ENCODE measurements around the gene INPP5K.
"Not testable (repeated sequence)": the region's sequence is repeated elsewhere in the genome, so short reads cannot be mapped to it uniquely, and the experiment has no call there.

INPP5K gene

GRCh38 chr17:1546292-1546922 is 30.0 kb upstream of the INPP5K start:
- DNase-seq = no peak

- no peak for DNase-seq
These were observed 29.2 kb upstream of the INPP5K start for GRCh38 chr17:1545618-1546017.

GRCh38 chr17:1542316-1542715 is 25.9 kb upstream of the INPP5K start:
- DNase-seq = no peak

- no peak for DNase-seq
These were observed 25.0 kb upstream of the INPP5K start for GRCh38 chr17:1541367-1541904.

GRCh38 chr17:1539811-1540210 is 23.4 kb upstream of the INPP5K start:
- no peak for DNase-seq

DNA sequence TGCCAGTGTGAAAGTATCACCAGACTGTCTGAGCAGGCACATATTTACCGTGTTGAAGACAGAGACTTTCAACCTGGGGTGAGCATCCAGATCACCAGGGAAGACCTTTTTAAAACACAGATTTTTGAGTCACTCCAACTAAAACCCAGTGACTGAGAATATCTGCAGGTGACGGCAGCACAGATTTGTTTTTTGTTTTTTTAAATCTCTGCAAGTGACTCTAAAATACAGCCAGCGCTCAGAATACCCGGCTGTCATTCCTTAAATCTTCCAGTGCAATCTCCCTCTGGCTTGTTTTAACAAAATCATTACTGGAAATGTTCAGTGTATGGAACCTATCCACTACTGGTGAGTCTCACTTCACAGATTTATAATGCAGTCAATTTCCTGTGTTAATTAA is 19.3 kb upstream of the INPP5K start:
- DNase-seq = no peak

- no peak for DNase-seq
These were observed 17.4 kb upstream of the INPP5K start for GRCh38 chr17:1533661-1534325.

DNA sequence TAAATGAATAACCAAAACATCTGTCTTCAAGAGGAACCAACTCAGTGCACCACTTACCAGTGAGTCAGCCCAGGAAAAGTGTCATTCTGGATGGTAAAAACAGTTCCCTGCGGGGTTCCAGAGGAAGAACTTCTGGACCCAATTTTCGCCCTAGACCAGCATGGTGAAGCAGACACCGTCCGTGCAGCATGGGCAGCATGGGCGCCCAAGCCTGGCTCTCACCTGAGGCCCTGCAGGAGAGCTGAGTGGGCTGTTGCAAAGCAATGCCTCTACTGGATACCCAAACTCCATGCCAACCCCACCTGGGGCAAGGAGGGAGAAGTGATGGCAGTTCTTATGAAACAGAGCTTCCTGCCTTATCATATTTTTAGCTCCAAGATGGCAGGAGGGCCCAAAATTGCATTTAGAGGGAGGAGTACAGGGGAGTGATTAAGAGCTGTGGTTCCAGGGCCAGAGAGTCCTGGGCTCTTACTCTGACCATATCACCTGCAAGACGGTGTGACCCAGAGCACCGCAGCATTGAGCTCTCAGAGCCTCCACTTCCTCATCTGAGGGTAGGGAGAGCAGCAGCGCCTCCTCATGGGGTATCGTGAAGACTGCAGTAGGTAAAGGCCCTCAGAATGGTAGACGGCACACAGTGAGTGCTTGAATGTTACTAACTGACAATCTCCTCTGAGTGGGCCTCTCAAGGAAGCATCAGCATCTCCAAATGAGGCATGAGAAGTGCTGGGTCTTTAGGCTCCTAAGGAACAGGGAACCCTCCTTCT is 16.6 kb upstream of the INPP5K start:
- no peak for DNase-seq

GRCh38 chr17:1529863-1530262 is 13.5 kb upstream of the INPP5K start:
- DNase-seq = no peak

- not testable (repeated sequence) for DNase-seq
These were observed 10.5 kb upstream of the INPP5K start for GRCh38 chr17:1526876-1527275.

DNA sequence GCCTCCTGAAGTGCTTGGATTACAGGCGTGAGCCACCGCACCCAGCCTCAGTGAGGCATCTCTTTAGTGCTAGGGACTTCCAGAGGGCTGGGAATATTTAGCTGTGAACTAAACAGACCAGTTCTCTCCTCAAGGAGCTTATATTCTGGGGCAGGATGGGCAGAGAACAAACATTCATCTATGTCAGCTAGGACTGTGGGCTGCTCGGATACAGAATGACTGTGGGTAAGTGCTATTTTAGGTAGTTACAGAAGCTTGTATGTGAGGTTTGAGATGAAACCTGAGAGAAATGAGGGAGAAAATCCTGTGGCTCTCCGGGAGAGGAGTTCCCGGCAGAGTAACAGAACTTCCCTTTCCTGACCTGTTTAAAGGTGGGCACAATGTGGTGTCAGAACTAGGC is 6.2 kb upstream of the INPP5K start:
- no peak for DNase-seq

DNA sequence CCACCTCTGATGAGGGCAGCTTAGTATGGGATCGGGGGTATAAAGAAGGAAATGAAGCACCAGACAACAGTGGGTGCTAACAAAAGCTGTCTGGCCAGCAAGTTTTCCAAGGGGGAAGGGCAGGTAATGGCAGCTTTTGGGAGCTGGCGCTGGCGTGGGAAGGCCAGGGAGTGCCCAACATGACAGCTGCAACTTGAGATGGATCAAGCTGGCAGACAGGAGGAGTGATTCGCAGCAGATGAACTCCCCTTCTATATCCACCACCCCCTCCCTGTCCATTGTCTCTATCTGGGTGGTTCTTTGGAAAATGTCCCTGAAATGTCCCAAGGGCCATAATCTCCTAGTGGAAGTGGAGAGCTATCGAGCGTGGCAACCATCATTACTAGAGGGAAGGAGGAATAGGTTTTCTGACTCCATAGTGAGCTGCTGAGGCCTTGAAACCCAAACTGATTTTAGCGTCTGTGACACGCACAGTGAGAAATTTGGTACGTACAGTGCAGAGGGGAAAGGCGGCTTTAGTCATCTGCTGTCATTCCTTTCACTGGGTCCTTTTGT is 4.8 kb upstream of the INPP5K start:
- no peak for DNase-seq

DNA sequence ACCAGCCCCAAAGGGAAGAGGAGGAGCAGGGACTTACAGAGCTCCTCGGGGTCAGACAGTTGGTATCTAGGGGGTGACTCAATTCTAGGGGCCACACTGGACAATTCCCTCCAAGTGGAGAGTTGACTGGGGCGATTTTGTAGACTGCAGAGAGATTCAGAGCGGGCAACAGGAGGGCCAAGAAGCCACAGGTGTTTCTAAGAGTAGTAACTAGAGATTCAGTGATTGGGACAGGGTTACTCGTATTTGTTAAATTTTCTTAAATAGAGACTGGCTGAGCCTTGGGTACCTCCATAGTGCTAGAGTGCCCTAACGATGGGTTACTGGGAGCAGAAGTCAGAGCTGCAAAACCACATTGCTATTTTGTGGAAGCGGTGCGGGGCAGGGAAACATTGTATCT is 3.3 kb upstream of the INPP5K start:
- DNase-seq = no peak

- DNase-seq = no peak
These were observed 2.0 kb upstream of the INPP5K start for GRCh38 chr17:1518410-1518809.

DNA sequence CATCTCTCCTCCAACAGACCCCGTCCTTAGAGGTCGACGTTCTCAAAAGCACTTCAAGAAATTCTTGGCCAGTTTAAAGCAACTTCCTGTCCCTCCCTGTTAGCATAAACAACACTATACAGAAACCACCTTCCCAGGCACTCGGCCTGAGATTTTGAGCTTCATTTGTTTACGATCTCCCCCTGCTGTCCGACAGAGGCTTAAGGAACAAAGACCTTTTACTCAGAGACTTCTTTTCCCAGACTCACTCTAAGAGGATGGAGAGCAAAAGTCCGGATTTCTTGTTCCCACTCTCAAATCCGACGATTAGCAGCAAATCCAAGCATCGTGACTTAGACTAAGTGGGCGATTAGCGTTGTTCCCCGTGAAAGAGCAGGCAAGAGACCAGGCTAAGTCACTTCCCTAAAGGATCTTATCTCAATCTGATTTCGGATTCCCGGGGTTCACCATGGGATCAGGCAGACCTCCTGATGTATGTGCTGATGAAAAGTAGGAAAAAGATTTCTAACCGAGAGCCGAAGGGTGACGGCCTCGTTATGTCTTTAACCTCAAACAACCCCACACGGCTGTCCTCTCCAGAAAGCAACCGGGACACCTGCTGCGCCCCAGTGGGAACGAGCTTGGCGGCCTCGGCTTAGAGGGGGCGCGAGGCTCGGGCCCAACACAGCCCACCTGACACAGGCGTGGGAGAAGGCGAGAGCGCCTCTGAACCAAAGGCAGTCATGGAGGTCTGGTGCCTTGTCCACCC is 598 bp downstream of the INPP5K start:
- DNase-seq = peak; percentile 89

GRCh38 chr17:1512351-1512750 is 4.1 kb downstream of the INPP5K start:
- DNase-seq = no peak

DNA sequence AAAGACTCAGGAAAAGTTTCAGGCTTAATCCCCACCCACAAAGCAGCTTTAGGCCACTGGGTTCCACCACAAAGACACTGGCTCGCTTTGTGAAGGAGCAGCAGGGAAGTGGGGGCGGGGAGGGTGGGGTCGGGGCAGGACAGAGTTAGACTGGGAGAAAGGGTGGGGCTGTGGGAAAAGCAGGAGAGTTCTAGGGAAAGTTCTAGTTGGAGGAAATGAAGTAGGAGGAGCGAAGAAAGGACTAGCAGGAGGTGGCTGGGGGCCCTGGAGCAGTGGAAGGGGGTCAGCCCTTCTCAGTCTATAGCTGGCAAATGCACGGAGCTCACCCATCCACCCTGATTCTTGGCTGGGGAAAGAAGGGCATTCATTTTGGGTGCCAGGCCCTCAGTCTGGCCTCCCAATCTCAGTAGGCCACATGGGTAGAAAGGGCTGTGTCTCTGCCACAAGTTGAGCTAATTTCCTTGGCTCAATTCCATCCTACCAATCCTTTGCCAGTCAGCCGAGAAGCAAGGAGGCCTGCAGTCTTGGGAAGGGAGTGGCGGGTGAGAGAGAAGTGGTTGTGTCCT is 4.6 kb downstream of the INPP5K start:
- DNase-seq = no peak

DNA sequence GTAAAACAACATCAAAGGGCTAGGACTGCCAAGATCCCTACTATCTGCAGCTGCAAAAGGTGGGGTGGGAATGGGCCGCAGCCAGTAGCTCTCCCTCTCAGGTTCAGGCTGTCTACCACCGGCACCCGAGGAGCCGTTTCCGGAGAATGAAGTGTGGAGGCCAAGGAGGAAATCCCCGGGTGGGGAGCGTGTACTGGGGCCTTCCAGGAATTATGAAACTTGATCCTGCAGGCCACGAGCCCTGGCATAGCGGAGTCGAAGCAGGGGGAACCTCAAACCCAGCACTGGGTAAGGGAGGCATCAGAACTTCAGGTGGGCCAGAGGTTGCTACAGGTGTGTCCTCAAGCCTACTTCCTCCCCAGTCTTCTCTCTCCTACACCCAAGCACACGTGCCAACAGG is 5.1 kb downstream of the INPP5K start:
- no peak for DNase-seq

DNA sequence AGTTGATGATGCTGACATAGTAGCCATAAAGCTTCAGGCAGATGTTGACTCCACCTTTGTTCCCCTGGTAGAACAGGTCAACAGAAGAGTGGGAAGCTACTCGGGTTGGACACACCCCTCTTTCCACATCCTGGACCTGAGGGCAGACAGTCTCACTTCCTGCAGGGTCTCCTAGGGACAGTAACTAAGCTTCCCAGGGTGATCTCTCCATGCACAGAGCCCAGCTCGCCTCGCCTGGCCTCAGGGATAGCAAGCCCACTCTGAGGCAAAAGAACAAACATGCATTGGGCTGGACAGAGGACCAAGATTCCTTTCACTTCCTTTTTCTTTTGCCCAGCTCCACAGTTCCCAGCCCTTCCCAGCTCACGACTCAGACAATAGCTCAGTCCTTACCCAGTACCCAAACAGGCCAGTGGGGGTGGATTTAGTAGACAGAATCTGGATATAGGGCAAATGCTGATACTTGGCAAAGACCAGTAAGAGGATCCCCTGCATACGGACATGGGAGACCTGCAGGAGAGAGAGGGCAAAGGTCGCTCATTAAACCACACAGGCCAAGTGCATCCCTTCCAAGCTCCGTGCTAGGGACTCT is 7.0 kb downstream of the INPP5K start:
- peak; percentile 22 for DNase-seq

DNA sequence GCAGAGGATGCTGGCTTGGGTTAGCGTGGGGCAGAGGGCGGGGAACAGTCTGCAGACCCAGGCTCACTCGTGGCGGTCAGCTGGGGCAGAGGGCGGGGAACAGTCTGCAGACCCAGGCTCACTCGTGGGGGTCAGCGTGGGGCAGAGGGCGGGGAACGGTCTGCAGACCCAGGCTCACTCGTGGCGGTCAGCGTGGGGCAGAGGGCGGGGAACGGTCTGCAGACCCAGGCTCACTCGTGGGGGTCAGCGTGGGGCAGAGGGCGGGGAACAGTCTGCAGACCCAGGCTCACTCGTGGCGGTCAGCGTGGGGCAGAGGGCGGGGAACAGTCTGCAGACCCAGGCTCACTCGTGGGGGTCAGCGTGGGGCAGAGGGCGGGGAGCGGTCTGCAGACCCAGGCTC is 7.7 kb downstream of the INPP5K start:
- DNase-seq = not testable (repeated sequence)

GRCh38 chr17:1506649-1507267 is 9.7 kb downstream of the INPP5K start:
- no peak for DNase-seq

GRCh38 chr17:1505586-1505985 is 10.8 kb downstream of the INPP5K start:
- DNase-seq = no peak

Data from EL (cell line).